Neural cell (in vitro differentiated cells): ENCODE measurements around the gene PACS2. TPM values are rescaled to one million over a fixed set of nuclear protein-coding genes. Genes with fewer than 3 reads are reported as not detected.
"Not testable (repeated sequence)": the region's sequence is repeated elsewhere in the genome, so short reads cannot be mapped to it uniquely, and the experiment has no call there.

Source experiments
- H2AFZ ChIP-seq: fragments of 200-600, 300-800 bp; sonication (generic), shearing (Covaris generic); 2 replicates; pipeline ENCODE4 v1.6.0; 2014; ENCODE audit warnings: low read depth, mild to moderate bottlenecking, antibody characterized with exemption, low read length, moderate library complexity
- H3F3A ChIP-seq: fragments of 200-600 bp; shearing (Covaris generic); 2 replicates; pipeline ENCODE4 v1.6.1; 2016; ENCODE audit warnings: mild to moderate bottlenecking, moderate library complexity, mixed read lengths, antibody characterized with exemption, low read length; ENCODE audit not compliant: insufficient read depth, poor library complexity, severe bottlenecking
- H3K27ac ChIP-seq: fragments of 200-600, 300-800 bp; sonication (generic), shearing (Covaris generic); 2 replicates; pipeline ENCODE4 v1.5.1; 2014; ENCODE audit warnings: mild to moderate bottlenecking, low read length, moderate library complexity
- H3K27me3 ChIP-seq: fragments of 300-800, 200-600 bp; sonication (generic), shearing (Covaris generic); 2 replicates; pipeline ENCODE4 v1.6.0; 2014; ENCODE audit warnings: mild to moderate bottlenecking, low read depth, low read length, moderate library complexity; ENCODE audit not compliant: insufficient read depth
- H3K36me3 ChIP-seq: fragments of 300-800, 200-600 bp; sonication (generic), shearing (Covaris generic); 2 replicates; pipeline ENCODE4 v1.5.1; 2014; ENCODE audit warnings: mild to moderate bottlenecking, antibody characterized with exemption, low read length, moderate library complexity; ENCODE audit not compliant: insufficient read depth
- H3K4me2 ChIP-seq: fragments of 300-800, 200-600 bp; sonication (generic), shearing (Covaris generic); 2 replicates; pipeline ENCODE4 v1.6.0; 2014; ENCODE audit warnings: mild to moderate bottlenecking, low read length
- H3K4me3 ChIP-seq: fragments of 300-800, 200-600 bp; sonication (generic), shearing (Covaris generic); 2 replicates; pipeline ENCODE4 v1.5.1; 2014; ENCODE audit warnings: mild to moderate bottlenecking, low read length, moderate library complexity
- H3K79me2 ChIP-seq: fragments of 200-600 bp; shearing (Covaris generic); replicated peaks from 2 replicates; pipeline ENCODE4 v1.6.0; 2014; ENCODE audit warnings: mild to moderate bottlenecking, low read length, moderate library complexity; ENCODE audit not compliant: insufficient read depth
- H3K9ac ChIP-seq: fragments of 300-800, 200-600 bp; sonication (generic), shearing (Covaris generic); 2 replicates; pipeline ENCODE4 v1.6.1; 2016; ENCODE audit warnings: mild to moderate bottlenecking, low read length, mixed read lengths
- H3K9me2 ChIP-seq: fragments of 200-600 bp; shearing (Covaris generic); 2 replicates; pipeline ENCODE4 v1.6.1; 2016; ENCODE audit warnings: mild to moderate bottlenecking, low read length, mixed read lengths; ENCODE audit not compliant: insufficient read depth
- H3K9me3 ChIP-seq: fragments of 200-600, 300-800 bp; sonication (generic), shearing (Covaris generic); 2 replicates; pipeline ENCODE4 v1.6.1; 2016; ENCODE audit warnings: mild to moderate bottlenecking, mixed run types, low read length, moderate library complexity, mixed read lengths
- H4K20me1 ChIP-seq: fragments of 200-600 bp; shearing (Covaris generic); 2 replicates; pipeline ENCODE4 v1.6.1; 2016; ENCODE audit warnings: mild to moderate bottlenecking, mixed run types; ENCODE audit not compliant: insufficient read depth
- EP300 ChIP-seq: fragments of 450-650 bp; conservative IDR thresholded peaks from 2 replicates; pipeline ENCODE4 v1.6.1; 2014; ENCODE audit warnings: antibody characterized with exemption, mild to moderate bottlenecking, moderate library complexity; ENCODE audit not compliant: poor library complexity, severe bottlenecking
- EZH2 ChIP-seq: fragments of 200-600, 300-800 bp; shearing (Covaris generic), sonication (generic); IDR thresholded peaks from 2 replicates; pipeline ENCODE4 v1.6.1; 2014; ENCODE audit warnings: antibody characterized with exemption, low read length, borderline replicate concordance, mild to moderate bottlenecking; ENCODE audit not compliant: insufficient read depth, poor library complexity, severe bottlenecking
- MXI1 ChIP-seq: fragments of 450-650 bp; conservative IDR thresholded peaks from 2 replicates; pipeline ENCODE4 v1.6.1; 2014; ENCODE audit warnings: antibody characterized with exemption, mild to moderate bottlenecking; ENCODE audit not compliant: poor library complexity, severe bottlenecking
- POLR2AphosphoS5 ChIP-seq: IDR thresholded peaks from 2 replicates; pipeline ENCODE4 v1.6.1; 2012
- RAD21 ChIP-seq: fragments of 450-650 bp; conservative IDR thresholded peaks from 2 replicates; pipeline ENCODE4 v1.6.1; 2014; ENCODE audit warnings: antibody characterized with exemption, mild to moderate bottlenecking, moderate library complexity
- SMC3 ChIP-seq: fragments of 450-650 bp; conservative IDR thresholded peaks from 2 replicates; pipeline ENCODE4 v1.6.1; 2014; ENCODE audit warnings: antibody characterized with exemption, mild to moderate bottlenecking, moderate library complexity; ENCODE audit not compliant: poor library complexity
- TAF1 ChIP-seq: IDR thresholded peaks from 2 replicates; pipeline ENCODE4 v1.6.1; 2012; ENCODE audit warnings: low read depth
- polyA plus RNA-seq: library from polyadenylated mRNA; depleted of rRNA; stranded (reverse); fragments of >200 nt; gene quantifications from 2 replicates; pipeline ENCODE4 v1.2.3, GENCODE V29; 2014
- TF ChIP-seq, protein P1 (sequence below): fragments of 450-650 bp; IDR thresholded peaks from 2 replicates; pipeline ENCODE4 v1.5.1; 2014; ENCODE audit warnings: antibody characterized with exemption, mild to moderate bottlenecking, moderate library complexity; ENCODE audit not compliant: poor library complexity, severe bottlenecking
- TF ChIP-seq, protein P2 (sequence below): IDR thresholded peaks from 2 replicates; pipeline ENCODE4 v1.6.1; 2012; ENCODE audit warnings: borderline replicate concordance

PACS2 gene
- polyA plus RNA-seq, 1 donor from 2014 or later, result 77.7 TPM

- Histone ChIP-seq H3K9me2 (no peaks in the 10 kb centered on the region), H3K4me3 (peak within 1 kb of the TSS; percentile 97), H3F3A (no peaks in the 10 kb centered on the region), H2AFZ (peak within 1 kb of the TSS; percentile 93), H3K36me3 (no peaks in the 10 kb centered on the region), H4K20me1 (no peaks in the 10 kb centered on the region), H3K79me2 (peaks cover 26% of the 10 kb centered on the region), H3K4me2 (peak within 1 kb of the TSS; percentile 97), H3K27me3 (no peaks in the 10 kb centered on the region), H3K9ac (peak within 1 kb of the TSS; percentile 90), H3K27ac (peak within 1 kb of the TSS; percentile 93), H3K9me3 (no peaks in the 10 kb centered on the region)
- TF ChIP-seq EP300 (peak; percentile 52), TAF1 (peak; percentile 76), MXI1 (peak; percentile 67), RAD21 (no peak), EZH2 (no peak)
Observed at GRCh38 chr14:105300542-105301102, 13.9 kb upstream of the PACS2 start, which contains the start of gene BRF1. BRF1 (minus strand) TSS chr14:105301001; CDS start chr14:105300629, 372 bp downstream.

GRCh38 chr14:105301103-105301914 is 13.2 kb upstream of the PACS2 start:
- Histone ChIP-seq H3F3A (no peaks in the 10 kb centered on the region), H4K20me1 (no peaks in the 10 kb centered on the region), H2AFZ (peak overlapping the region; percentile 93), H3K79me2 (peaks cover 24% of the 10 kb centered on the region), H3K4me3 (peak overlapping the region; percentile 97), H3K36me3 (no peaks in the 10 kb centered on the region), H3K9me2 (no peaks in the 10 kb centered on the region), H3K4me2 (peak overlapping the region; percentile 35), H3K9me3 (no peaks in the 10 kb centered on the region), H3K27ac (peak overlapping the region; percentile 93), H3K27me3 (no peaks in the 10 kb centered on the region), H3K9ac (peak overlapping the region; percentile 90)
- TF ChIP-seq MXI1 (peak; percentile 16), TAF1 (no peak), RAD21 (no peak), SMC3 (no peak), EP300 (no peak), EZH2 (no peak), POLR2AphosphoS5 (no peak)
- TF ChIP-seq, protein P1, sequence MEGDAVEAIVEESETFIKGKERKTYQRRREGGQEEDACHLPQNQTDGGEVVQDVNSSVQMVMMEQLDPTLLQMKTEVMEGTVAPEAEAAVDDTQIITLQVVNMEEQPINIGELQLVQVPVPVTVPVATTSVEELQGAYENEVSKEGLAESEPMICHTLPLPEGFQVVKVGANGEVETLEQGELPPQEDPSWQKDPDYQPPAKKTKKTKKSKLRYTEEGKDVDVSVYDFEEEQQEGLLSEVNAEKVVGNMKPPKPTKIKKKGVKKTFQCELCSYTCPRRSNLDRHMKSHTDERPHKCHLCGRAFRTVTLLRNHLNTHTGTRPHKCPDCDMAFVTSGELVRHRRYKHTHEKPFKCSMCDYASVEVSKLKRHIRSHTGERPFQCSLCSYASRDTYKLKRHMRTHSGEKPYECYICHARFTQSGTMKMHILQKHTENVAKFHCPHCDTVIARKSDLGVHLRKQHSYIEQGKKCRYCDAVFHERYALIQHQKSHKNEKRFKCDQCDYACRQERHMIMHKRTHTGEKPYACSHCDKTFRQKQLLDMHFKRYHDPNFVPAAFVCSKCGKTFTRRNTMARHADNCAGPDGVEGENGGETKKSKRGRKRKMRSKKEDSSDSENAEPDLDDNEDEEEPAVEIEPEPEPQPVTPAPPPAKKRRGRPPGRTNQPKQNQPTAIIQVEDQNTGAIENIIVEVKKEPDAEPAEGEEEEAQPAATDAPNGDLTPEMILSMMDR, result peak; percentile 19
- TF ChIP-seq, protein P2, sequence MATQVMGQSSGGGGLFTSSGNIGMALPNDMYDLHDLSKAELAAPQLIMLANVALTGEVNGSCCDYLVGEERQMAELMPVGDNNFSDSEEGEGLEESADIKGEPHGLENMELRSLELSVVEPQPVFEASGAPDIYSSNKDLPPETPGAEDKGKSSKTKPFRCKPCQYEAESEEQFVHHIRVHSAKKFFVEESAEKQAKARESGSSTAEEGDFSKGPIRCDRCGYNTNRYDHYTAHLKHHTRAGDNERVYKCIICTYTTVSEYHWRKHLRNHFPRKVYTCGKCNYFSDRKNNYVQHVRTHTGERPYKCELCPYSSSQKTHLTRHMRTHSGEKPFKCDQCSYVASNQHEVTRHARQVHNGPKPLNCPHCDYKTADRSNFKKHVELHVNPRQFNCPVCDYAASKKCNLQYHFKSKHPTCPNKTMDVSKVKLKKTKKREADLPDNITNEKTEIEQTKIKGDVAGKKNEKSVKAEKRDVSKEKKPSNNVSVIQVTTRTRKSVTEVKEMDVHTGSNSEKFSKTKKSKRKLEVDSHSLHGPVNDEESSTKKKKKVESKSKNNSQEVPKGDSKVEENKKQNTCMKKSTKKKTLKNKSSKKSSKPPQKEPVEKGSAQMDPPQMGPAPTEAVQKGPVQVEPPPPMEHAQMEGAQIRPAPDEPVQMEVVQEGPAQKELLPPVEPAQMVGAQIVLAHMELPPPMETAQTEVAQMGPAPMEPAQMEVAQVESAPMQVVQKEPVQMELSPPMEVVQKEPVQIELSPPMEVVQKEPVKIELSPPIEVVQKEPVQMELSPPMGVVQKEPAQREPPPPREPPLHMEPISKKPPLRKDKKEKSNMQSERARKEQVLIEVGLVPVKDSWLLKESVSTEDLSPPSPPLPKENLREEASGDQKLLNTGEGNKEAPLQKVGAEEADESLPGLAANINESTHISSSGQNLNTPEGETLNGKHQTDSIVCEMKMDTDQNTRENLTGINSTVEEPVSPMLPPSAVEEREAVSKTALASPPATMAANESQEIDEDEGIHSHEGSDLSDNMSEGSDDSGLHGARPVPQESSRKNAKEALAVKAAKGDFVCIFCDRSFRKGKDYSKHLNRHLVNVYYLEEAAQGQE, result peak; percentile 49

GRCh38 chr14:105301915-105302249 is 12.7 kb upstream of the PACS2 start:
- H3K9me2 ChIP-seq, H3F3A ChIP-seq, H3K36me3 ChIP-seq, H3K27me3 ChIP-seq, H3K9me3 ChIP-seq, H3K9ac ChIP-seq, H4K20me1 ChIP-seq, H3K4me2 ChIP-seq: not testable (repeated sequence)
- Histone ChIP-seq H3K79me2 (peaks cover 19% of the 10 kb centered on the region), H3K27ac (peak overlapping the region; percentile 93), H3K4me3 (peak overlapping the region; percentile 97), H2AFZ (peak overlapping the region; percentile 38)
